H9 (cell line): ENCODE measurements around the gene N4BP3. TPM values are rescaled to one million over a fixed set of nuclear protein-coding genes. Genes with fewer than 3 reads are reported as not detected.
A peak's percentile ranks its signal among the peaks of the same experiment; 100 is the strongest.

Experiments
- DNase-seq: peaks from one replicate; pipeline ENCODE4 v3.0.0-alpha.2; 2017
- H2AFZ ChIP-seq: one replicate; pipeline ENCODE4 v1.6.1; 2013; ENCODE audit warnings: mild to moderate bottlenecking, low read length, control low read depth, moderate library complexity
- H2AK5ac ChIP-seq: 2 replicates; pipeline ENCODE4 v1.6.1; 2013; ENCODE audit warnings: low read length, control low read depth, mixed read lengths; ENCODE audit not compliant: insufficient read length
- H2BK120ac ChIP-seq: one replicate; pipeline ENCODE4 v1.6.1; 2013; ENCODE audit warnings: low read depth, mild to moderate bottlenecking, low read length, control low read depth, inconsistent platforms; ENCODE audit not compliant: poor library complexity, severe bottlenecking
- H2BK12ac ChIP-seq: 2 replicates; pipeline ENCODE4 v1.6.1; 2013; ENCODE audit warnings: low read length, control low read depth, mixed read lengths, low read depth; ENCODE audit not compliant: insufficient read length
- H2BK15ac ChIP-seq: 2 replicates; pipeline ENCODE4 v1.6.1; 2013; ENCODE audit warnings: low read depth, low read length, control low read depth
- H2BK20ac ChIP-seq: one replicate; pipeline ENCODE4 v1.6.1; 2013; ENCODE audit warnings: low read depth, mild to moderate bottlenecking, low read length, control low read depth, inconsistent platforms; ENCODE audit not compliant: poor library complexity, severe bottlenecking
- H2BK5ac ChIP-seq: 2 replicates; pipeline ENCODE4 v1.6.1; 2013; ENCODE audit warnings: low read length, control low read depth, mixed read lengths; ENCODE audit not compliant: insufficient read length
- H3K14ac ChIP-seq: 2 replicates; pipeline ENCODE4 v1.6.1; 2013; ENCODE audit warnings: low read length, control low read depth; ENCODE audit not compliant: insufficient read depth
- H3K18ac ChIP-seq: 2 replicates; pipeline ENCODE4 v1.6.1; 2013; ENCODE audit warnings: low read depth, mild to moderate bottlenecking, mixed read lengths, low read length, control low read depth; ENCODE audit not compliant: insufficient read length
- H3K23ac ChIP-seq: 2 replicates; pipeline ENCODE4 v1.6.1; 2013; ENCODE audit warnings: low read length, control low read depth, mixed read lengths, low read depth; ENCODE audit not compliant: insufficient read length
- H3K23me2 ChIP-seq: 2 replicates; pipeline ENCODE4 v1.6.1; 2013; ENCODE audit warnings: low read depth, mild to moderate bottlenecking, mixed read lengths, low read length, control low read depth; ENCODE audit not compliant: insufficient read length, poor library complexity, severe bottlenecking
- H3K27ac ChIP-seq: 2 replicates; pipeline ENCODE4 v1.5.1; 2013; ENCODE audit warnings: low read length, control low read depth, mixed read lengths, low read depth; ENCODE audit not compliant: insufficient read length
- H3K27me3 ChIP-seq: 2 replicates; pipeline ENCODE4 v1.6.1; 2013; ENCODE audit warnings: low read length, control low read depth, inconsistent platforms; ENCODE audit not compliant: insufficient read depth
- H3K4ac ChIP-seq: 2 replicates; pipeline ENCODE4 v1.6.1; 2013; ENCODE audit warnings: low read depth, mild to moderate bottlenecking, control low read depth, inconsistent platforms, low read length, moderate library complexity
- H3K4me1 ChIP-seq: 2 replicates; pipeline ENCODE4 v1.6.1; 2013; ENCODE audit warnings: low read length, control low read depth, inconsistent platforms; ENCODE audit not compliant: insufficient read depth
- H3K4me2 ChIP-seq: 2 replicates; pipeline ENCODE4 v1.6.1; 2013; ENCODE audit warnings: low read length, control low read depth, mixed read lengths; ENCODE audit not compliant: insufficient read length, insufficient read depth
- H3K56ac ChIP-seq: 2 replicates; pipeline ENCODE4 v1.6.1; 2013; ENCODE audit warnings: low read depth, mild to moderate bottlenecking, mixed read lengths, low read length, control low read depth; ENCODE audit not compliant: insufficient read length
- H3K79me1 ChIP-seq: 2 replicates; pipeline ENCODE4 v1.6.1; 2013; ENCODE audit warnings: low read depth, mild to moderate bottlenecking, moderate library complexity, low read length, control low read depth, inconsistent platforms; ENCODE audit not compliant: insufficient read depth, poor library complexity, severe bottlenecking
- H3K79me2 ChIP-seq: 2 replicates; pipeline ENCODE4 v1.6.1; 2013; ENCODE audit warnings: low read length, control low read depth, inconsistent platforms; ENCODE audit not compliant: insufficient read depth
- H3K9ac ChIP-seq: 2 replicates; pipeline ENCODE4 v1.6.1; 2013; ENCODE audit warnings: low read length, control low read depth, mixed read lengths; ENCODE audit not compliant: insufficient read length; ENCODE audit errors: extremely low read depth
- H3K9me3 ChIP-seq: one replicate; pipeline ENCODE4 v1.6.1; 2013; ENCODE audit warnings: low read depth, low read length, inconsistent platforms; ENCODE audit not compliant: control insufficient read depth
- H3T11ph ChIP-seq: one replicate; pipeline ENCODE4 v1.6.1; 2013; ENCODE audit warnings: mild to moderate bottlenecking, low read length, control low read depth, inconsistent platforms
- H4K20me1 ChIP-seq: one replicate; pipeline ENCODE4 v1.6.1; 2013; ENCODE audit not compliant: control insufficient read depth, insufficient read length, insufficient read depth
- H4K5ac ChIP-seq: 2 replicates; pipeline ENCODE4 v1.6.1; 2013; ENCODE audit warnings: low read depth, mild to moderate bottlenecking, mixed read lengths, low read length, control low read depth; ENCODE audit not compliant: insufficient read length
- H4K8ac ChIP-seq: replicated peaks from 2 replicates; pipeline ENCODE4 v1.6.1; 2013; ENCODE audit warnings: low read length, control low read depth, mixed read lengths, low read depth; ENCODE audit not compliant: insufficient read length
- H4K91ac ChIP-seq: 2 replicates; pipeline ENCODE4 v1.6.1; 2013; ENCODE audit warnings: low read depth, mild to moderate bottlenecking, moderate library complexity, mixed read lengths, low read length, control low read depth; ENCODE audit not compliant: insufficient read length
- H3K27ac Mint-ChIP-seq, 3 experiments: 2 replicates in 2 of 3; 3 replicates in 1 of 3; pipeline ENCODE4 v1.8.0; 2020 to 2021; ENCODE audit warnings: mixed read lengths in 3 of 3, mild to moderate bottlenecking in 1 of 3, moderate library complexity in 1 of 3
- H3K27me3 Mint-ChIP-seq: 2 replicates; pipeline ENCODE4 v1.8.0; 2021; ENCODE audit warnings: low read depth, mild to moderate bottlenecking, moderate library complexity, mixed read lengths
- H3K36me3 Mint-ChIP-seq, 3 experiments: 2 replicates in 2 of 3; 3 replicates in 1 of 3; pipeline ENCODE4 v1.8.0; 2020 to 2021; ENCODE audit warnings: low read depth in 3 of 3, mixed read lengths in 3 of 3; ENCODE audit not compliant: insufficient read depth in 1 of 3
- H3K4me1 Mint-ChIP-seq, 2 experiments: 2 replicates each; pipeline ENCODE4 v1.8.0; 2020; ENCODE audit warnings: mixed read lengths in 2 of 2
- H3K4me3 Mint-ChIP-seq, 2 experiments: 2 replicates in 1 of 2; 3 replicates in 1 of 2; pipeline ENCODE4 v1.8.0; 2020 to 2021; ENCODE audit warnings: mild to moderate bottlenecking in 2 of 2, mixed read lengths in 2 of 2, moderate library complexity in 1 of 2
- H3K9me3 Mint-ChIP-seq, 2 experiments: 2 replicates in 1 of 2; 3 replicates in 1 of 2; pipeline ENCODE4 v1.8.0; 2020; ENCODE audit warnings: mild to moderate bottlenecking in 2 of 2, mixed read lengths in 2 of 2, moderate library complexity in 1 of 2
- CTCF ChIP-seq: fragments of 200-600 bp; sonication (generic); conservative IDR thresholded peaks from 3 replicates; pipeline ENCODE4 v1.8.0; 2021; ENCODE audit warnings: antibody characterized with exemption, mild to moderate bottlenecking
- WGBS: extraction: QIAGEN DNeasy Blood & Tissue Kit; methylation state at CpG from one replicate; pipeline ENCODE4 v1.1.7; 2013; ENCODE audit warnings: missing lambda C conversion rate, low lambda C conversion rate, mixed read lengths; ENCODE audit not compliant: insufficient read length; ENCODE audit errors: extremely low coverage; 5-methylcytosine and 5-hydroxymethylcytosine counted together
- total RNA-seq: library from RNA; stranded (reverse); gene quantifications from 2 replicates; pipeline ENCODE4 v1.2.1, GENCODE V29; 2021

The N4BP3 gene
- total RNA-seq, 1 experiment from 2014 or later, result 32.1 TPM

- Histone ChIP-seq H3K14ac (no peak overlapping the region), H2BK5ac (no peak overlapping the region), H4K91ac (no peak overlapping the region), H4K5ac (no peak overlapping the region), H2BK15ac (no peak overlapping the region), H2AK5ac (no peak overlapping the region), H3K56ac (no peak overlapping the region), H4K8ac (no peak overlapping the region), H3K9ac (no peak overlapping the region), H3K79me2 (peaks cover 24% of the 10 kb centered on the region; the same call in 1 of the 2 replicates), H3K23me2 (peaks cover 14% of the 10 kb centered on the region), H2BK12ac (no peak overlapping the region), H3K27me3 (no peaks in the 10 kb centered on the region), H3K79me1 (no peaks in the 10 kb centered on the region), H3K9me3 (no peaks in the 10 kb centered on the region), H2BK20ac (no peak overlapping the region), H3K4me1 (peaks cover 10% of the 10 kb centered on the region; the same call in 1 of the 2 replicates), H3K23ac (no peak overlapping the region), H3T11ph (no peak overlapping the region), H2BK120ac (no peak overlapping the region), H2AFZ (no peak overlapping the region), H3K18ac (no peak overlapping the region), H3K4me2 (peak overlapping the region; percentile 34), H3K27ac (no peak overlapping the region), H4K20me1 (no peaks in the 10 kb centered on the region), H3K4ac (no peak overlapping the region)
- Mint-ChIP-seq H3K36me3 (peaks cover 4 to 15% (median 5%) of the 10 kb centered on the region in 3 experiments), H3K27me3 (peaks cover 9% of the 10 kb centered on the region), H3K9me3 (peaks cover 5 to 7% of the 10 kb centered on the region in 2 experiments; a peak in 4 of 5 replicates), H3K27ac (0 out of 7 replicates have a peak overlapping the region, but pooled peaks of 1 of the 3 experiments have one; percentile 87), H3K4me3 (peak overlapping the region; percentile 70 to 89), H3K4me1 (peaks cover 31 to 40% of the 10 kb centered on the region in 2 experiments)
- no CpG with 5 or more reads among the region's 5 CpGs for WGBS
- TF ChIP-seq CTCF, result no peak
- DNase-seq, result no peak
These were observed 787 bp upstream of the N4BP3 start for GRCh38 chr5:178112545-178112944.
